ENCODE measurements around the gene CCT7.

Gene CCT7

GRCh38 chr2:73253400-73253799, 19.3 kb downstream of the CCT7 start:
- Histone ChIP-seq H3K27ac (no peak overlapping the region), H3K9me3 (no peaks in the 10 kb centered on the region), H3K36me3 (peaks cover 50 to 71% (median 62%) of the 10 kb centered on the region in 3 donors), H3K4me1 (no peaks in the 10 kb centered on the region), H3K27me3 (no peaks in the 10 kb centered on the region), H3K4me3 (no peak overlapping the region)
- DNase-seq, result no peak
- intact Hi-C loops (cut with DNase I; ENCODE audit: low total_unique reads), result no loop called here
- TF ChIP-seq CTCF (IDR thresholded peaks at IDR 0.05), result no peak

DNA sequence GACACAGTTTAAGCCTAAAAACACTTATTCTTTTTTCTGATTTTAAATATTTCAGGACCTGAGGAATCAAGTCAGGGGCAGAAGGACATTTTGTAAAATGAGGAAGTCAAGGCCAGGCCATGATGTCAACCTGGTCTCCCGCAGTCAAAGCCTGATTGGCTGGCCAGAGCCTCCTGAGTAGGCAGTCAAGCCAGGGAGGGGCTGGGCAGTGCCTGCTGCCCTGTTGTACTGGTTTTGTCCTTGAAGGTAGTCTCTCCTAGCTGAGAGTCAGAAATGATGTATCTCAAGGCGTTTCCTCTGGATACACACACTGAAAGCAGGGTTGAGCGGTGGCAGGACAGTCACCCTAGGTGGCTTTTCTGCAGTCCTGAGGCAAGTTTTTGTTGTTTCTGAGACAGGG, 19.8 kb downstream of the CCT7 start:
- intact Hi-C loops (cut with DNase I; ENCODE audit: low total_unique reads), result no loop called here

DNA sequence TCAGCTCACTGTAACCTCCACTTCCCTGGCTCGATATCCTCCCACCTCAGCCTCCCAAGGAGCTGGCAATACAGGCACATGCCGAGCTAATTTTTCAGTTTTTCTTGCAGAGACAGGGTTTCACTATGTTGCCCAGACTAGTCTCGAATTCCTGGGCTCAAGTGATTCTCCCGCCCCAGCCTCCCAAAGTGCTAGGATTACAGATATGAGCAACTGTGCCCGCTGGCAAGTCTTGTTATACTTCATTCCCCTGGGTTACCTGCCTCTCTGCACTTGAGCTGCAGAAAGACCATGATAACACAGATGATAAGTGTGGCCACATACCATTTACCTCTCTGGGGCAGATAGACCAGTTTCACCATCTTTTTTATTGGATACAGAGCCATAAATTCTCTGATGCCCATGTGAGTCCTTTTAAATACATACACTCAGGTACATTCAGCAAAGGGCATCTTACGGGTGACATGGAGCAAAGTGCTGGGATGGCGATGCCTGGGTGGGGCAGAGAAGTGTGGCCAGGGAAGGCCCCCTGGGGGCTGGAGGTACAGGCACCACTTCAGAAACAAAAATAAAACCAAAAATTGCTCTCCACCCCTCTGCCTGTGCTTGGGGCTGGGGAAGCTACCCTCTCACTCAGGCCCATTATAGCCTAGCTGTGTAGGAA, 20.4 kb downstream of the CCT7 start:
- intact Hi-C loops (cut with DNase I; ENCODE audit: low total_unique reads), result no loop called here
- Histone ChIP-seq H3K27ac (no peak overlapping the region), H3K4me1 (no peaks in the 10 kb centered on the region), H3K36me3 (peaks cover 39 to 60% (median 52%) of the 10 kb centered on the region in 3 donors), H3K27me3 (no peaks in the 10 kb centered on the region), H3K4me3 (no peak overlapping the region), H3K9me3 (no peaks in the 10 kb centered on the region)
- no peak for DNase-seq
- no peak for TF ChIP-seq CTCF (IDR thresholded peaks at IDR 0.05)

More for the DNA sequence above, 19.8 kb downstream of the CCT7 start:
- Histone ChIP-seq H3K27me3 (no peaks in the 10 kb centered on the region), H3K4me1 (no peaks in the 10 kb centered on the region), H3K9me3 (no peaks in the 10 kb centered on the region), H3K4me3 (no peak overlapping the region), H3K36me3 (peaks cover 45 to 66% (median 57%) of the 10 kb centered on the region in 3 donors), H3K27ac (no peak overlapping the region)
- DNase-seq, result peak in 1 of 2 donors; percentile 48
- no peak for TF ChIP-seq CTCF (IDR thresholded peaks at IDR 0.05)

GRCh38 chr2:73255007-73255644, 21.0 kb downstream of the CCT7 start:
- intact Hi-C loops (cut with DNase I; ENCODE audit: low total_unique reads), result no loop called here
- no peak overlapping the region for H3K27ac ChIP-seq
- H3K36me3 ChIP-seq, result peaks cover 33 to 53% (median 45%) of the 10 kb centered on the region in 3 donors
- no peaks in the 10 kb centered on the region for H3K27me3 ChIP-seq
- DNase-seq, result no peak
- H3K4me1 ChIP-seq, result no peaks in the 10 kb centered on the region
- no peaks in the 10 kb centered on the region for H3K9me3 ChIP-seq
- H3K4me3 ChIP-seq, result no peak overlapping the region
- TF ChIP-seq CTCF (IDR thresholded peaks at IDR 0.05), result no peak

- TF ChIP-seq CTCF (IDR thresholded peaks at IDR 0.05), result no peak
- Histone ChIP-seq H3K36me3 (peaks cover 24 to 44% (median 36%) of the 10 kb centered on the region in 3 donors), H3K4me1 (no peaks in the 10 kb centered on the region), H3K4me3 (no peak overlapping the region), H3K9me3 (no peaks in the 10 kb centered on the region), H3K27me3 (no peaks in the 10 kb centered on the region), H3K27ac (no peak overlapping the region)
- no peak for DNase-seq
- intact Hi-C loops (cut with DNase I; ENCODE audit: low total_unique reads), result no loop called here
Measured at GRCh38 chr2:73255907-73256617, 22.0 kb downstream of the CCT7 start.

Measured in tibial artery (tissue), 4 donors.